NCI-H526 treated with DMSO at 0.1 percent for 48 hours (cell line): Measurements from ENCODE around the gene PRSS3.
"Not testable (repeated sequence)": the region's sequence is repeated elsewhere in the genome, so short reads cannot be mapped to it uniquely, and the experiment has no call there.

Source experiments
- DNase-seq: peaks from one replicate; lab custom pipeline; 2025; lab: John Stamatoyannopoulos, UW

PRSS3 gene

GRCh38 chr9:33786681-33787080 lies 8.7 kb upstream of the PRSS3 start:
- DNase-seq, result no peak

GRCh38 chr9:33787839-33788238 lies 7.5 kb upstream of the PRSS3 start:
- DNase-seq, result no peak

- not testable (repeated sequence) for DNase-seq
Measured at GRCh38 chr9:33789429-33789828, 5.9 kb upstream of the PRSS3 start.

- no peak for DNase-seq
Measured at GRCh38 chr9:33791117-33791516, 4.2 kb upstream of the PRSS3 start.

- not testable (repeated sequence) for DNase-seq
Measured at GRCh38 chr9:33793496-33793895, 1.9 kb upstream of the PRSS3 start.

- no peak for DNase-seq
Measured at GRCh38 chr9:33794560-33794959, 801 bp upstream of the PRSS3 start.

GRCh38 chr9:33795819-33796218 lies 458 bp downstream of the PRSS3 start:
- no peak for DNase-seq

- not testable (repeated sequence) for DNase-seq
Measured at GRCh38 chr9:33796679-33797078, 1.3 kb downstream of the PRSS3 start.

GRCh38 chr9:33797837-33798236 lies 2.5 kb downstream of the PRSS3 start:
- no peak for DNase-seq

GRCh38 chr9:33798545-33798944 lies 3.2 kb downstream of the PRSS3 start:
- no peak for DNase-seq

GRCh38 chr9:33799928-33800704 lies 4.8 kb downstream of the PRSS3 start:
- no peak for DNase-seq

- no peak for DNase-seq
Measured at GRCh38 chr9:33800886-33801285, 5.5 kb downstream of the PRSS3 start.

- not testable (repeated sequence) for DNase-seq
Measured at GRCh38 chr9:33801943-33802500, 6.7 kb downstream of the PRSS3 start.

GRCh38 chr9:33804196-33804595 lies 8.8 kb downstream of the PRSS3 start:
- DNase-seq, result not testable (repeated sequence)

GRCh38 chr9:33807156-33807555 lies 11.8 kb downstream of the PRSS3 start:
- DNase-seq, result not testable (repeated sequence)

GRCh38 chr9:33808979-33809322 lies 13.6 kb downstream of the PRSS3 start:
- DNase-seq, result not testable (repeated sequence)

GRCh38 chr9:33809506-33809905 lies 14.1 kb downstream of the PRSS3 start:
- no peak for DNase-seq

- DNase-seq, result no peak
Measured at GRCh38 chr9:33813712-33814641, 18.6 kb downstream of the PRSS3 start.

- DNase-seq, result no peak
Measured at GRCh38 chr9:33815781-33816180, 20.4 kb downstream of the PRSS3 start.

GRCh38 chr9:33816327-33817252 lies 21.2 kb downstream of the PRSS3 start, which contains the start of gene UBE2R2:
TSS of gene UBE2R2 (plus strand) at chr9:33817160. CDS start at chr9:33817758, 598 bp downstream.
- peak; percentile 84 for DNase-seq
